CD14-positive monocyte (primary cell): Measurements from ENCODE around the gene NTF4. TPM values are rescaled to one million over a fixed set of nuclear protein-coding genes. Genes with fewer than 3 reads are reported as not detected.

Source experiments
- DNase-seq, 3 donors: peaks; one replicate each; pipeline ENCODE4 v3.0.0-alpha.2; 2011 to 2022
- H2AFZ ChIP-seq: 2 replicates; pipeline ENCODE4 v1.6.0; 2012; ENCODE audit warnings: mild to moderate bottlenecking, low read depth, low read length, inconsistent platforms; ENCODE audit not compliant: insufficient read depth, poor library complexity, severe bottlenecking
- H3K27ac ChIP-seq, 2 donors: 1 replicate in 1 of 2; 2 replicates in 1 of 2; pipeline ENCODE4 v1.5.1; 2012 to 2013; ENCODE audit warnings: low read length in 2 of 2, control low read depth in 1 of 2, inconsistent platforms in 1 of 2, low read depth in 1 of 2, mild to moderate bottlenecking in 1 of 2
- H3K27me3 ChIP-seq, 2 donors: one replicate each; pipeline versions ENCODE4 v1.6.0 to v1.6.1; 2011 to 2013; ENCODE audit warnings: low read length in 2 of 2; ENCODE audit not compliant: control insufficient read depth in 2 of 2, insufficient read depth in 2 of 2
- H3K36me3 ChIP-seq, 2 donors: replicated peaks in 1 of 2; 1 replicate in 1 of 2; 2 replicates in 1 of 2; pipeline versions ENCODE4 v1.5.1 to v1.6.1; 2012 to 2013; ENCODE audit warnings: low read length in 2 of 2, control low read depth in 1 of 2, inconsistent platforms in 1 of 2, mild to moderate bottlenecking in 1 of 2; ENCODE audit not compliant: insufficient read depth in 2 of 2, control insufficient read depth in 1 of 2
- H3K4me1 ChIP-seq, 2 donors: 1 replicate in 1 of 2; 2 replicates in 1 of 2; pipeline versions ENCODE4 v1.5.1 to v1.6.1; 2012 to 2013; ENCODE audit warnings: low read length in 2 of 2, control low read depth in 1 of 2, inconsistent platforms in 1 of 2, mild to moderate bottlenecking in 1 of 2, moderate library complexity in 1 of 2; ENCODE audit not compliant: insufficient read depth in 2 of 2, control insufficient read depth in 1 of 2
- H3K4me2 ChIP-seq: replicated peaks from 2 replicates; pipeline ENCODE3; 2012; ENCODE audit warnings: low read length, moderate library complexity, mild to moderate bottlenecking; ENCODE audit not compliant: poor library complexity, severe bottlenecking; ENCODE audit errors: extremely low read depth
- H3K4me3 ChIP-seq, 3 experiments: fragments of 200-600 bp in 1 of 3; sonication (generic) in 1 of 3; replicated peaks in 1 of 3; 1 replicate in 2 of 3; 2 replicates in 1 of 3; pipeline ENCODE4 v1.5.1; 2011 to 2013; ENCODE audit warnings: low read length in 3 of 3, mild to moderate bottlenecking in 3 of 3, control low read depth in 2 of 3, low read depth in 2 of 3, inconsistent platforms in 1 of 3, moderate library complexity in 1 of 3
- H3K79me2 ChIP-seq: 2 replicates; pipeline ENCODE4 v1.6.0; 2012; ENCODE audit warnings: mild to moderate bottlenecking, control low read depth, inconsistent platforms, low read length, moderate library complexity; ENCODE audit not compliant: insufficient read depth
- H3K9ac ChIP-seq: 2 replicates; pipeline ENCODE4 v1.6.0; 2017; ENCODE audit warnings: low read length, mild to moderate bottlenecking; ENCODE audit not compliant: insufficient read depth, poor library complexity, severe bottlenecking
- H3K9me3 ChIP-seq, 2 donors: replicated peaks in 1 of 2; 1 replicate in 1 of 2; 2 replicates in 1 of 2; pipeline versions ENCODE4 v1.5.1 to v1.6.1; 2012 to 2013; ENCODE audit warnings: low read length in 2 of 2, control low read depth in 1 of 2; ENCODE audit not compliant: control insufficient read depth in 1 of 2, insufficient read depth in 1 of 2
- H4K20me1 ChIP-seq: 2 replicates; pipeline ENCODE4 v1.6.0; 2012; ENCODE audit warnings: mild to moderate bottlenecking, low read length, control low read depth, moderate library complexity; ENCODE audit not compliant: insufficient read depth
- H3K27ac Mint-ChIP-seq, 7 donors: one replicate each; pipeline ENCODE4 v1.8.0; 2020; ENCODE audit warnings: mild to moderate bottlenecking in 7 of 7, mixed read lengths in 7 of 7, moderate library complexity in 6 of 7, inconsistent platforms in 2 of 7
- H3K27me3 Mint-ChIP-seq, 3 donors: one replicate each; pipeline ENCODE4 v1.8.0; 2021 to 2022; ENCODE audit warnings: low read depth in 3 of 3, mild to moderate bottlenecking in 3 of 3, mixed read lengths in 3 of 3, moderate library complexity in 3 of 3, inconsistent platforms in 1 of 3
- H3K36me3 Mint-ChIP-seq, 2 donors: one replicate each; pipeline ENCODE4 v1.8.0; 2020; ENCODE audit warnings: mixed read lengths in 2 of 2, inconsistent platforms in 1 of 2, mild to moderate bottlenecking in 1 of 2
- H3K4me1 Mint-ChIP-seq: one replicate; pipeline ENCODE4 v1.8.0; 2020; ENCODE audit warnings: mild to moderate bottlenecking, mixed read lengths
- H3K4me3 Mint-ChIP-seq, 2 donors: one replicate each; pipeline ENCODE4 v1.8.0; 2020; ENCODE audit warnings: mild to moderate bottlenecking in 2 of 2, mixed read lengths in 2 of 2, moderate library complexity in 1 of 2
- H3K9me3 Mint-ChIP-seq, 7 donors: one replicate each; pipeline ENCODE4 v1.8.0; 2020 to 2022; ENCODE audit warnings: mixed read lengths in 7 of 7, mild to moderate bottlenecking in 6 of 7, moderate library complexity in 6 of 7, inconsistent platforms in 2 of 7
- CTCF ChIP-seq: fragments of 200-600 bp; IDR thresholded peaks from one replicate; pipeline ENCODE4 v1.8.0; 2022; ENCODE audit warnings: antibody characterized with exemption, mild to moderate bottlenecking
- WGBS: methylation state at CpG from one replicate; pipeline ENCODE4 v1.1.5; 2013; ENCODE audit warnings: missing lambda C conversion rate; ENCODE audit not compliant: insufficient coverage; 5-methylcytosine and 5-hydroxymethylcytosine counted together
- intact Hi-C, 2 donors: fragments of 100-400 bp; cut with micrococcal nuclease; formaldehyde crosslinking; loops; one replicate each; pipeline versions ENCODE4 v1.15.0 to v1.15.1; 2023
- polyA plus RNA-seq, 3 donors: library from polyadenylated mRNA; depleted of rRNA in 1 of 3; unstranded in 2 of 3; stranded (reverse) in 1 of 3; fragments of 300-500 nt in 2 of 3; fragments of >200 nt in 1 of 3; fragmentation: Illumina TruSeq in 2 of 3; gene quantifications; 1 replicate in 2 of 3; 2 replicates in 1 of 3; pipeline ENCODE4 v1.2.3, GENCODE V29; 2012 to 2021

Gene NTF4
- polyA plus RNA-seq, 3 donors = not detected

GRCh38 chr19:49081273-49081672 lies 16.7 kb upstream of the NTF4 start:
- no peak overlapping the region for H3K4me2 ChIP-seq
- intact Hi-C loops = loop anchor here in 1 of 2 donors (10.0 kb wide), 1 partner anchor 374 kb away; the partner anchor contains the start of genes ALDH16A1 and PIH1D1
- H3K9ac ChIP-seq = no peak overlapping the region
- WGBS = no CpG with 5 or more reads among the region's 1 CpG
- H3K4me1 ChIP-seq = peaks cover 11% of the 10 kb centered on the region in 2 donors
- no peak overlapping the region for H3K27ac ChIP-seq
- peaks cover 8% of the 10 kb centered on the region for H3K4me1 Mint-ChIP-seq
- no peaks in the 10 kb centered on the region for H3K9me3 Mint-ChIP-seq
- no peaks in the 10 kb centered on the region for H3K36me3 ChIP-seq
- no peaks in the 10 kb centered on the region for H3K36me3 Mint-ChIP-seq
- no peak for DNase-seq
- peaks cover 10% of the 10 kb centered on the region for H4K20me1 ChIP-seq
- H3K27ac Mint-ChIP-seq = no peak overlapping the region
- H3K9me3 ChIP-seq = no peaks in the 10 kb centered on the region
- peaks cover 2 to 12% (median 3%) of the 10 kb centered on the region in 3 donors for H3K27me3 Mint-ChIP-seq
- H2AFZ ChIP-seq = no peak overlapping the region
- peaks cover 10% of the 10 kb centered on the region for H3K79me2 ChIP-seq
- H3K4me3 ChIP-seq = no peak overlapping the region
- TF ChIP-seq CTCF = no peak
- H3K4me3 Mint-ChIP-seq = no peak overlapping the region
- H3K27me3 ChIP-seq = no peaks in the 10 kb centered on the region

- no CpG with 5 or more reads among the region's 4 CpGs for WGBS
- peaks cover under 1% of the 10 kb centered on the region for H4K20me1 ChIP-seq
- intact Hi-C loops = loop anchor here in 1 of 2 donors (10.0 kb wide), 1 partner anchor 374 kb away; the partner anchor contains the start of genes ALDH16A1 and PIH1D1
- no peak overlapping the region for H3K27ac Mint-ChIP-seq
- H3K27ac ChIP-seq = no peak overlapping the region
- H3K9me3 Mint-ChIP-seq = no peaks in the 10 kb centered on the region
- no peak for TF ChIP-seq CTCF
- H3K9me3 ChIP-seq = no peaks in the 10 kb centered on the region
- no peak overlapping the region for H2AFZ ChIP-seq
- H3K4me2 ChIP-seq = no peak overlapping the region
- H3K4me1 ChIP-seq = peaks cover 5 to 6% of the 10 kb centered on the region in 2 donors
- no peaks in the 10 kb centered on the region for H3K36me3 Mint-ChIP-seq
- no peak overlapping the region for H3K4me3 ChIP-seq
- peaks cover 1% of the 10 kb centered on the region for H3K79me2 ChIP-seq
- no peak overlapping the region for H3K9ac ChIP-seq
- H3K27me3 ChIP-seq = no peaks in the 10 kb centered on the region
- H3K36me3 ChIP-seq = no peaks in the 10 kb centered on the region
- peaks cover 4 to 13% (median 10%) of the 10 kb centered on the region in 3 donors for H3K27me3 Mint-ChIP-seq
- DNase-seq = no peak
- peaks cover 3% of the 10 kb centered on the region for H3K4me1 Mint-ChIP-seq
- H3K4me3 Mint-ChIP-seq = no peak overlapping the region
These were observed 15.8 kb upstream of the NTF4 start for GRCh38 chr19:49080392-49080791.
